Sigmoid colon (tissue), 7 donors: ENCODE results near the gene CACNA1D. TPM values are rescaled to one million over a fixed set of nuclear protein-coding genes. Genes with fewer than 3 reads are reported as not detected.

Experiments used
- DNase-seq: peaks from one replicate; pipeline ENCODE4 v3.0.0-alpha.2; 2019
- H3K27ac ChIP-seq, 4 donors: fragments of 200-600 bp; sonication (generic); one replicate each; pipeline ENCODE4 v1.5.1; 2016 to 2019; ENCODE audit warnings: mild to moderate bottlenecking in 1 of 4
- H3K27me3 ChIP-seq, 3 donors: fragments of 200-600 bp; sonication (generic); one replicate each; pipeline ENCODE4 v1.5.1; 2019; ENCODE audit warnings: mild to moderate bottlenecking in 1 of 3
- H3K36me3 ChIP-seq, 4 donors: fragments of 200-600 bp; sonication (generic); one replicate each; pipeline ENCODE4 v1.5.1; 2016 to 2019
- H3K4me1 ChIP-seq, 4 donors: fragments of 200-600 bp; sonication (generic); one replicate each; pipeline ENCODE4 v1.5.1; 2017 to 2019
- H3K4me3 ChIP-seq, 4 donors: fragments of 200-600 bp; sonication (generic); one replicate each; pipeline ENCODE4 v1.5.1; 2017 to 2019; ENCODE audit warnings: mild to moderate bottlenecking in 2 of 4, moderate library complexity in 1 of 4
- H3K9me3 ChIP-seq, 4 donors: fragments of 200-600 bp in 3 of 4; sonication (generic) in 3 of 4; one replicate each; pipeline versions ENCODE4 v1.5.1 to v1.6.1; 2013 to 2019
- CTCF ChIP-seq, 4 experiments: fragments of 450-650 bp in 3 of 4; fragments of 200-600 bp in 1 of 4; IDR thresholded peaks; one replicate each; pipeline ENCODE4 v1.5.1; 2016 to 2019; ENCODE audit warnings: antibody characterized with exemption in 4 of 4, mild to moderate bottlenecking in 3 of 4, moderate library complexity in 2 of 4
- EP300 ChIP-seq, 4 donors: sonication (generic); formaldehyde crosslinking; IDR thresholded peaks; one replicate each; pipeline ENCODE4 v1.6.1; 2017; ENCODE audit warnings: antibody characterized with exemption in 4 of 4
- POLR2A ChIP-seq, 2 donors: fragments of 450-650 bp; IDR thresholded peaks; one replicate each; pipeline ENCODE4 v1.6.1; 2016; ENCODE audit warnings: antibody characterized with exemption in 2 of 2, mild to moderate bottlenecking in 2 of 2, moderate library complexity in 2 of 2
- POLR2AphosphoS5 ChIP-seq, 4 donors: sonication (generic); formaldehyde crosslinking; IDR thresholded peaks; one replicate each; pipeline ENCODE4 v1.6.1; 2017; ENCODE audit warnings: antibody characterized with exemption in 4 of 4
- WGBS, 2 donors: extraction: QIAGEN DNeasy Blood & Tissue Kit; methylation state at CpG; one replicate each; pipeline ENCODE4 v1.1.7; 2013; 5-methylcytosine and 5-hydroxymethylcytosine counted together
- intact Hi-C: fragments of 100-400 bp; cut with DNase I; formaldehyde crosslinking; loops from one replicate; pipeline ENCODE4 v1.15.1; 2023
- polyA plus RNA-seq, 3 donors: library from polyadenylated mRNA; stranded (reverse); fragments of 200-250 nt; gene quantifications; one replicate each; pipeline ENCODE4 v1.2.3, GENCODE V29; 2013
- total RNA-seq, 4 donors: library from RNA; depleted of rRNA; stranded (reverse); fragments of >200 nt; gene quantifications; one replicate each; pipeline ENCODE4 v1.1.0, GENCODE V29; 2016
- donor health status: healthy with polysubstance abuse.
- donor health status: Bipolar disorder and iron deficiency.
- donor health status: healthy.

CACNA1D gene
- total and polyA plus RNA-seq, 7 donors = 1.2 to 9.7 (median 4.8) TPM

DNA sequence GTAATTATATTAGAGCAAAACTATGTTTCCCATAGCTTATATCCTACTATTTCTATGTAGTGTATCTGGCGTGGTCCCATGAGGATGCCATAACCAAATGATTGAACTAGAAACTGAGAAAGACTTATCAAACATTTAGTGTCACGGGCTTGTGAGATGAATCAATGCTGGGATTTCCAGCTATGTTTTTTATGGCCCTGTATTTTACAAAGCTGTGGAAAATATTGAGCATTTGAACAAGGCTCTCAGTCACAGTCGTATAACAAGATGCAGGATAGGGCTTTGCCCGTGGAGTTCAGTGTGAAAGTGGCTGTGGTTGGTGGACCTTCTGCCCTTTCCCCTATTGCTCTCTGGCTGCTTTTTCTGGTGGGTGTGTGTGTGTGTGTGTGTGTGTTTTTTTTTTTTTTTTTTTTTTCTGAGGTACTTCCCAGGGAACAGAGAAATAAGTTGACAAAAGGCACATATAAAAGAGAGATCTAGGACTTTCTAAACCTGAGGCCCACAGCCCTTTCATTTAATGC lies 60.7 kb downstream of the CACNA1D start:
- no peaks in the 10 kb centered on the region for H3K9me3 ChIP-seq
- DNase-seq = no peak
- no peaks in the 10 kb centered on the region for H3K27me3 ChIP-seq
- intact Hi-C loops = no loop called here
- WGBS, 2 donors = 40 to 59% methylated on average over 4 of the region's 4 CpGs
- no peak for TF ChIP-seq POLR2A (IDR thresholded peaks at IDR 0.05)
- no peak for TF ChIP-seq EP300 (IDR thresholded peaks at IDR 0.05)
- no peak for TF ChIP-seq CTCF (IDR thresholded peaks at IDR 0.05)
- no peak for TF ChIP-seq POLR2AphosphoS5 (IDR thresholded peaks at IDR 0.05)
- H3K4me1 ChIP-seq = peaks cover 0 to 18% (median 10%) of the 10 kb centered on the region in 4 donors
- no peak overlapping the region for H3K27ac ChIP-seq
- no peak overlapping the region for H3K4me3 ChIP-seq
- no peaks in the 10 kb centered on the region for H3K36me3 ChIP-seq

GRCh38 chr3:53566461-53567145 lies 72.2 kb downstream of the CACNA1D start:
- intact Hi-C loops = no loop called here
- H3K36me3 ChIP-seq = no peaks in the 10 kb centered on the region
- no peak overlapping the region for H3K4me3 ChIP-seq
- no peak for DNase-seq
- H3K9me3 ChIP-seq = no peaks in the 10 kb centered on the region
- 86 to 91% methylated on average over 11 of the region's 11 CpGs for WGBS, 2 donors
- TF ChIP-seq CTCF (IDR thresholded peaks at IDR 0.05) (no peak), EP300 (IDR thresholded peaks at IDR 0.05) (no peak), POLR2A (IDR thresholded peaks at IDR 0.05) (no peak), POLR2AphosphoS5 (IDR thresholded peaks at IDR 0.05) (no peak)
- H3K27ac ChIP-seq = no peak overlapping the region
- H3K27me3 ChIP-seq = no peaks in the 10 kb centered on the region
- no peaks in the 10 kb centered on the region for H3K4me1 ChIP-seq

GRCh38 chr3:53570081-53570480 lies 75.7 kb downstream of the CACNA1D start:
- H3K36me3 ChIP-seq = no peaks in the 10 kb centered on the region
- H3K4me1 ChIP-seq = no peaks in the 10 kb centered on the region
- H3K27me3 ChIP-seq = no peaks in the 10 kb centered on the region
- no peak for DNase-seq
- H3K4me3 ChIP-seq = no peak overlapping the region
- TF ChIP-seq EP300 (IDR thresholded peaks at IDR 0.05) = no peak
- TF ChIP-seq POLR2AphosphoS5 (IDR thresholded peaks at IDR 0.05) = no peak
- TF ChIP-seq POLR2A (IDR thresholded peaks at IDR 0.05) = no peak
- no peak for TF ChIP-seq CTCF (IDR thresholded peaks at IDR 0.05)
- H3K27ac ChIP-seq = no peak overlapping the region
- H3K9me3 ChIP-seq = no peaks in the 10 kb centered on the region
- WGBS, 2 donors = 72 to 87% methylated on average over 2 of the region's 2 CpGs
- intact Hi-C loops = no loop called here

- intact Hi-C loops = no loop called here
- H3K4me1 ChIP-seq = no peaks in the 10 kb centered on the region
- no peaks in the 10 kb centered on the region for H3K27me3 ChIP-seq
- 87 to 88% methylated on average over 3 of the region's 3 CpGs for WGBS, 2 donors
- no peak overlapping the region for H3K4me3 ChIP-seq
- H3K9me3 ChIP-seq = no peaks in the 10 kb centered on the region
- H3K36me3 ChIP-seq = no peaks in the 10 kb centered on the region
- DNase-seq = no peak
- H3K27ac ChIP-seq = no peak overlapping the region
- TF ChIP-seq POLR2A (IDR thresholded peaks at IDR 0.05) (no peak), POLR2AphosphoS5 (IDR thresholded peaks at IDR 0.05) (no peak), EP300 (IDR thresholded peaks at IDR 0.05) (no peak), CTCF (IDR thresholded peaks at IDR 0.05) (no peak)
These were observed 76.3 kb downstream of the CACNA1D start for GRCh38 chr3:53570709-53571108.
